Measurements from ENCODE around the gene COL6A1. TPM values are rescaled to one million over a fixed set of nuclear protein-coding genes. Genes with fewer than 3 reads are reported as not detected.

The COL6A1 gene
- total RNA-seq, 1 donor from 2014 or later: 226 TPM

DNA sequence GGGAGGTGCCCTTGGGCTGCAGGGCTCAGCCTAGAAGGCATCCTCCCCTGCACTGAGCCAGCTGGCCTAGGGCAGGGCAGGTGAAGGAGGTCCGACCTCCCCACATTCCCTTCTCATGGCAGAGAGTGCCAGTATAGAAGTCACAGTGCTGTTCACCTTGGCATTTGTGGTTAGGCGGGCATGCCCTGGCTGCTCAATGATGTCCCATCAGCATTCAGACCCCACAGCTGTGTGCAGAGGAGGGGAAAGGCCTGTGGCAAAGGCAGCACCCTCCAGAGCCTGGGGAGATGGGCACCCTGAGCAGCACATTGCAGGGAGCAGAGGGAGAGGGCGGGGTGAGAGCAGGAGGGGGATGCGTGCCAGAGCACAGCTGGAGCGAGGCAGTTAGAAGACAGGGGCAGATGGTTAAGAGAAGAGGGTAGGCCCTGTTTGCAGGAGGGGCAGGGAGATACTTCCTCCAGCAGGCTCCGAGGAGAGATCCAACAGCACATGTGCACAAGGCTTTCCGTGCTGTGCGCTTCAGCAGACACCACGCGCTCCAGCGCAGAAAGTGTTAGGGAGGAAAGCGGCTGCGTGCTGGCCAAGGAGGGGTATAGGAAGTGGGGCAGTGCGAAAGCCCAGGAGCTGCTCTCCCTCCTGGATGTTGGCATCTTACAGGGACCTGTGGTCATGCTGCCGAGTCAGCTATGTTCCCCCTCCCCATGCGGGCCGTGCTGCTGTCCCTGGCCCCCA lies 43.7 kb upstream of the COL6A1 start:
- no peak for DNase-seq (ENCODE audit: low read depth)
- TF ChIP-seq, protein P1, sequence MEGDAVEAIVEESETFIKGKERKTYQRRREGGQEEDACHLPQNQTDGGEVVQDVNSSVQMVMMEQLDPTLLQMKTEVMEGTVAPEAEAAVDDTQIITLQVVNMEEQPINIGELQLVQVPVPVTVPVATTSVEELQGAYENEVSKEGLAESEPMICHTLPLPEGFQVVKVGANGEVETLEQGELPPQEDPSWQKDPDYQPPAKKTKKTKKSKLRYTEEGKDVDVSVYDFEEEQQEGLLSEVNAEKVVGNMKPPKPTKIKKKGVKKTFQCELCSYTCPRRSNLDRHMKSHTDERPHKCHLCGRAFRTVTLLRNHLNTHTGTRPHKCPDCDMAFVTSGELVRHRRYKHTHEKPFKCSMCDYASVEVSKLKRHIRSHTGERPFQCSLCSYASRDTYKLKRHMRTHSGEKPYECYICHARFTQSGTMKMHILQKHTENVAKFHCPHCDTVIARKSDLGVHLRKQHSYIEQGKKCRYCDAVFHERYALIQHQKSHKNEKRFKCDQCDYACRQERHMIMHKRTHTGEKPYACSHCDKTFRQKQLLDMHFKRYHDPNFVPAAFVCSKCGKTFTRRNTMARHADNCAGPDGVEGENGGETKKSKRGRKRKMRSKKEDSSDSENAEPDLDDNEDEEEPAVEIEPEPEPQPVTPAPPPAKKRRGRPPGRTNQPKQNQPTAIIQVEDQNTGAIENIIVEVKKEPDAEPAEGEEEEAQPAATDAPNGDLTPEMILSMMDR (IDR thresholded peaks at IDR 0.05; ENCODE audit: insufficient read depth, low read length, poor library complexity, severe bottlenecking): no peak
- Histone ChIP-seq H3K36me3 (ENCODE audit: control insufficient read depth, insufficient read depth, low read length) (no peaks in the 10 kb centered on the region), H3K4me3 (ENCODE audit: low read depth, low read length) (no peak overlapping the region), H3K27me3 (ENCODE audit: control insufficient read depth, insufficient read depth, low read length) (no peaks in the 10 kb centered on the region)

DNA sequence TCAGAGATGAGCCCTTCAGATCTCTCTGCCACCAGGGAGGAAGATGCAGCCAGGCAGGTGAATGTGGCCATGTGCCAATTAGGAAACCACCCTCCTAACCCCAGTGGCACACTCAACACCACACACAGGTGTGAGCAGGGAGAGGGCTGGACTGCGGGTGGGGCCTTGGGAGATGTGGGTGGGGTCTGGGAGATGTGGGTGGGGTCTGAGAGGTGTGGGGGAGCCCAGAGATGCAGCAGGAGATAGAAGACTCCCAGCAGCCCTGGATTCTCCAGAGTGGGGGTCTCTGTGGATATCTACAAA lies 43.2 kb upstream of the COL6A1 start:
- DNase-seq (ENCODE audit: low read depth): no peak
- Histone ChIP-seq H3K27me3 (ENCODE audit: control insufficient read depth, insufficient read depth, low read length) (no peaks in the 10 kb centered on the region), H3K4me3 (ENCODE audit: low read depth, low read length) (no peak overlapping the region), H3K36me3 (ENCODE audit: control insufficient read depth, insufficient read depth, low read length) (no peaks in the 10 kb centered on the region)
- TF ChIP-seq, protein P1 (IDR thresholded peaks at IDR 0.05; ENCODE audit: insufficient read depth, low read length, poor library complexity, severe bottlenecking): no peak

DNA sequence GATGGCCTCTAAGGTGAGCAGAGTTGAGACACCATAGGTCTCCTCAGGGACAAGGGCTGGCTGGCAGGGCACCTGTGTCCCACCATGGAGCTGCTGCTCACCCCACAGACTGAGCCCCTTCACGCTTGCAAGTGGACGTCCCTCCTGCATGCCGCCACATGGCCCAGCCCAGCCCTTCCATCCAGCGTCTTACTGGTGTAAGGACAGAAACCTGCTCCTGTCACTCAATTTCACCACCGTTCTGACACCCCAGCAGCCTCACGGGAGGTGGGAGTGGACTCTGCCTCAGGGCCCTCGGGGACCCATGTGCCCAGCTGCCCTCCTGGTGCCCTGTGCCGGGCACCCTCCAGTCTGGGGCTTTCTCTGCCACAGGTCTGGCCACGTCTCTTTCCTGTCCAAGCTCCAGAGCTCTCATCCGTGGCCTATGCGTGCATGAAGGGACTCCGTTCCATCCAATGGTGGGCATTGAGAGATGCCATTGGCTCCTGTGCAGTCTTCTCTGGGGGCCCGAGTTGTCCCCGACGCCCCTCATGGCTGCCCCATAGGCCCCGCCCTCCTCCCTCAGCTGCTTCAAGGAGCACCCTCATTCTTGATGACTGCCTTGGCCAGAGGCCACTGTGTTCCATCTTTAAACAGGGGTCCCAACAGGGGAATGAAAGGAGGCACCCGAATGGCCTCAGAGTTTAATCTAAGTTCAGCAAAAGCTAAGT lies 42.6 kb upstream of the COL6A1 start:
- TF ChIP-seq, protein P1 (IDR thresholded peaks at IDR 0.05; ENCODE audit: insufficient read depth, low read length, poor library complexity, severe bottlenecking): no peak
- H3K36me3 ChIP-seq (ENCODE audit: control insufficient read depth, insufficient read depth, low read length): no peaks in the 10 kb centered on the region
- no peak for DNase-seq (ENCODE audit: low read depth)

GRCh38 chr21:45939521-45940045 lies 42.0 kb upstream of the COL6A1 start:
- no peak for DNase-seq (ENCODE audit: low read depth)
- TF ChIP-seq, protein P1 (IDR thresholded peaks at IDR 0.05; ENCODE audit: insufficient read depth, low read length, poor library complexity, severe bottlenecking): no peak
- Histone ChIP-seq H3K36me3 (ENCODE audit: control insufficient read depth, insufficient read depth, low read length) (no peaks in the 10 kb centered on the region), H3K4me3 (ENCODE audit: low read depth, low read length) (no peak overlapping the region), H3K27me3 (ENCODE audit: control insufficient read depth, insufficient read depth, low read length) (no peaks in the 10 kb centered on the region)

More for the DNA sequence above, 42.6 kb upstream of the COL6A1 start:
- no peaks in the 10 kb centered on the region for H3K27me3 ChIP-seq (ENCODE audit: control insufficient read depth, insufficient read depth, low read length)
- no peak overlapping the region for H3K4me3 ChIP-seq (ENCODE audit: low read depth, low read length)

- Histone ChIP-seq H3K4me3 (ENCODE audit: low read depth, low read length) (no peak overlapping the region), H3K27me3 (ENCODE audit: control insufficient read depth, insufficient read depth, low read length) (no peaks in the 10 kb centered on the region), H3K36me3 (ENCODE audit: control insufficient read depth, insufficient read depth, low read length) (no peaks in the 10 kb centered on the region)
- TF ChIP-seq, protein P1 (IDR thresholded peaks at IDR 0.05; ENCODE audit: insufficient read depth, low read length, poor library complexity, severe bottlenecking): no peak
- no peak for DNase-seq (ENCODE audit: low read depth)
These were observed 41.5 kb upstream of the COL6A1 start for GRCh38 chr21:45940091-45940490.

All from kidney epithelial cell (primary cell).